ENCODE measurements around the gene SMAP2.
A peak's percentile ranks its signal among the peaks of the same experiment; 100 is the strongest.
"Not testable (repeated sequence)": the region's sequence is repeated elsewhere in the genome, so short reads cannot be mapped to it uniquely, and the experiment has no call there.

Gene SMAP2

GRCh38 chr1:40373323-40374283, at the start of gene SMAP2:
Gene SMAP2 (plus strand): TSS chr1:40373727. CDS start chr1:40374121, 394 bp downstream.
- peak within 1 kb of the TSS; percentile 96 for H3K4me3 ChIP-seq (replicated peaks in 1 of 2; ENCODE audit: low read depth in 2 of 2, low read length in 2 of 2)
- TF ChIP-seq CTCF (IDR thresholded peaks at IDR 0.05; ENCODE audit: low read depth, low read length): no peak

GRCh38 chr1:40331403-40331802, 42.1 kb upstream of the SMAP2 start:
- DNase-seq (ENCODE audit: low read depth in 2 of 2); H3K4me3 ChIP-seq (replicated peaks in 1 of 2; ENCODE audit: low read depth in 2 of 2, low read length in 2 of 2): not testable (repeated sequence)

More at GRCh38 chr1:40373323-40374283, at the start of gene SMAP2:
- peak; percentile 95 to 98 for DNase-seq (ENCODE audit: low read depth in 2 of 2)

- TF ChIP-seq CTCF (IDR thresholded peaks at IDR 0.05; ENCODE audit: low read depth, low read length): no peak
- DNase-seq (ENCODE audit: low read depth in 2 of 2): no peak
- H3K4me3 ChIP-seq (replicated peaks in 1 of 2; ENCODE audit: low read depth in 2 of 2, low read length in 2 of 2): no peak overlapping the region
These were observed 40.8 kb upstream of the SMAP2 start for GRCh38 chr1:40332695-40333094.

GRCh38 chr1:40337443-40337842, 36.1 kb upstream of the SMAP2 start:
- TF ChIP-seq CTCF (IDR thresholded peaks at IDR 0.05; ENCODE audit: low read depth, low read length): no peak

GRCh38 chr1:40338745-40339419, 34.6 kb upstream of the SMAP2 start:
- DNase-seq (ENCODE audit: low read depth in 2 of 2): peak; percentile 85 to 86
- H3K4me3 ChIP-seq (replicated peaks in 1 of 2; ENCODE audit: low read depth in 2 of 2, low read length in 2 of 2): no peak overlapping the region
- TF ChIP-seq CTCF (IDR thresholded peaks at IDR 0.05; ENCODE audit: low read depth, low read length): peak; percentile 99

More at GRCh38 chr1:40337443-40337842, 36.1 kb upstream of the SMAP2 start:
- no peak overlapping the region for H3K4me3 ChIP-seq (replicated peaks in 1 of 2; ENCODE audit: low read depth in 2 of 2, low read length in 2 of 2)
- no peak for DNase-seq (ENCODE audit: low read depth in 2 of 2)

GRCh38 chr1:40339420-40340323, 33.9 kb upstream of the SMAP2 start:
- H3K4me3 ChIP-seq (replicated peaks in 1 of 2; ENCODE audit: low read depth in 2 of 2, low read length in 2 of 2): no peak overlapping the region
- DNase-seq (ENCODE audit: low read depth in 2 of 2): no peak
- TF ChIP-seq CTCF (IDR thresholded peaks at IDR 0.05; ENCODE audit: low read depth, low read length): no peak
